Measurements from ENCODE around the gene CACFD1.

Gene CACFD1

DNA sequence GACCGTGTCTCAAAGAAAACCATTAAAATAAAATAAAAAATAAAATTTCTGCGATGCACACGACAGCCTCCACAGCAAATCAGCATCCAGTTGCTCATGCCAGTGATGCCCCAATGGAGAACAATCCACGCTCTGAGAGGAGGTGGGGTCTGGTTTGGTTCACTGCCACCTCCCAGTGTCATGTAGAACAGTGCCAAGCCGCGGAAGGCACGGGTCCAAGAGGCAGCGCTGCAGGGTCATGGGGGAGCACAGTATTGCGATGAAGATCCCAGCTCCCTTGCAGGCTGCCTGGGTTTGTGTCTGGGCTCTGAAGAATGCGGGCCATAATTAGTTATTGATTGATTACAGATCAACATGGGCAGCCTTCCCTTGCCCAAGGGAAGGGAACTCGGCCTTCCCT lies 6.1 kb upstream of the CACFD1 start:
- no peaks in the 10 kb centered on the region for H3K79me1 ChIP-seq (ENCODE audit: low read length)
- no peak overlapping the region for H2AFZ ChIP-seq (ENCODE audit: insufficient read depth, low read length, poor library complexity)
- H3K23ac ChIP-seq (ENCODE audit: low read length) = no peak overlapping the region
- H3K79me2 ChIP-seq (ENCODE audit: control insufficient read depth, insufficient read depth, low read length, poor library complexity) = no peaks in the 10 kb centered on the region
- no peaks in the 10 kb centered on the region for H3K9me3 ChIP-seq (ENCODE audit: insufficient read depth, low read depth, low read length)
- no peak for DNase-seq
- H3K14ac ChIP-seq (ENCODE audit: low read length) = no peak overlapping the region
- H2BK5ac ChIP-seq (ENCODE audit: low read depth, low read length, poor library complexity) = no peak overlapping the region
- H3K4ac ChIP-seq (ENCODE audit: low read depth, low read length) = no peak overlapping the region
- no peak overlapping the region for H2AK5ac ChIP-seq (ENCODE audit: low read length)
- H3K36me3 ChIP-seq (ENCODE audit: control insufficient read depth in 1 of 2, insufficient read depth in 2 of 2, low read length in 2 of 2) = no peaks in the 10 kb centered on the region
- no peak overlapping the region for H3K27ac ChIP-seq (ENCODE audit: low read depth, low read length)
- no peak overlapping the region for H3K4me3 ChIP-seq (ENCODE audit: low read depth, low read length)
- no peaks in the 10 kb centered on the region for H3K27me3 ChIP-seq (ENCODE audit: insufficient read depth, low read length)
- H3K4me1 ChIP-seq (ENCODE audit: control insufficient read depth in 1 of 2, insufficient read depth in 2 of 2, low read length in 2 of 2) = no peaks in the 10 kb centered on the region
- no peak overlapping the region for H4K91ac ChIP-seq (ENCODE audit: low read depth, low read length)
- no peak overlapping the region for H3K9ac ChIP-seq (ENCODE audit: low read length)
- H2BK120ac ChIP-seq (ENCODE audit: insufficient read depth, low read length, poor library complexity) = no peak overlapping the region
- H4K12ac ChIP-seq (ENCODE audit: low read depth, low read length) = no peak overlapping the region
- no peak overlapping the region for H3K4me2 ChIP-seq (ENCODE audit: low read length)
- H4K8ac ChIP-seq (ENCODE audit: low read depth, low read length) = no peak overlapping the region
- no peak overlapping the region for H3K18ac ChIP-seq (ENCODE audit: low read length)
- WGBS (ENCODE audit: extremely low coverage, insufficient coverage, insufficient read length) = no CpG with 5 or more reads among the region's 11 CpGs
- H2BK12ac ChIP-seq (ENCODE audit: low read length) = no peak overlapping the region

DNA sequence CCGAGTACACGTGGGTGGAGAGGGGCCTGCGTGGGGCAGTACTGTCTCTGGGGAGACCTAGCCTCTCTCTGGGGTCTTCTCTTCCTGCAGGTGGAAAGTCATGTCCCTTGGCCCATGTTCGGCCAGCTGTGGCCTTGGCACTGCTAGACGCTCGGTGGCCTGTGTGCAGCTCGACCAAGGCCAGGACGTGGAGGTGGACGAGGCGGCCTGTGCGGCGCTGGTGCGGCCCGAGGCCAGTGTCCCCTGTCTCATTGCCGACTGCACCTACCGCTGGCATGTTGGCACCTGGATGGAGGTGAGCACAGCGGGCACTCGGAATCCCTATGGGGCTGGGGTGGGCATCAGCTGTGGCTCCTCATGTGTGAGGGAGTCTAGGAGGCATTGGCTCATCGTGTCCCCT lies 5.5 kb upstream of the CACFD1 start:
- no peak overlapping the region for H3K14ac ChIP-seq (ENCODE audit: low read length)
- no CpG with 5 or more reads among the region's 19 CpGs for WGBS (ENCODE audit: extremely low coverage, insufficient coverage, insufficient read length)
- peaks cover 0 to 2% of the 10 kb centered on the region in 2 experiments for H3K4me1 ChIP-seq (ENCODE audit: control insufficient read depth in 1 of 2, insufficient read depth in 2 of 2, low read length in 2 of 2)
- H4K12ac ChIP-seq (ENCODE audit: low read depth, low read length) = no peak overlapping the region
- H3K79me1 ChIP-seq (ENCODE audit: low read length) = no peaks in the 10 kb centered on the region
- no peak overlapping the region for H2BK120ac ChIP-seq (ENCODE audit: insufficient read depth, low read length, poor library complexity)
- H3K23ac ChIP-seq (ENCODE audit: low read length) = no peak overlapping the region
- H2BK12ac ChIP-seq (ENCODE audit: low read length) = no peak overlapping the region
- H2AK5ac ChIP-seq (ENCODE audit: low read length) = no peak overlapping the region
- no peak overlapping the region for H2BK5ac ChIP-seq (ENCODE audit: low read depth, low read length, poor library complexity)
- no peak overlapping the region for H4K91ac ChIP-seq (ENCODE audit: low read depth, low read length)
- H3K4me2 ChIP-seq (ENCODE audit: low read length) = no peak overlapping the region
- no peak overlapping the region for H2AFZ ChIP-seq (ENCODE audit: insufficient read depth, low read length, poor library complexity)
- H3K79me2 ChIP-seq (ENCODE audit: control insufficient read depth, insufficient read depth, low read length, poor library complexity) = no peaks in the 10 kb centered on the region
- no peaks in the 10 kb centered on the region for H3K9me3 ChIP-seq (ENCODE audit: insufficient read depth, low read depth, low read length)
- H3K9ac ChIP-seq (ENCODE audit: low read length) = no peak overlapping the region
- no peak overlapping the region for H3K18ac ChIP-seq (ENCODE audit: low read length)
- H3K4me3 ChIP-seq (ENCODE audit: low read depth, low read length) = no peak overlapping the region
- H3K36me3 ChIP-seq (ENCODE audit: control insufficient read depth in 1 of 2, insufficient read depth in 2 of 2, low read length in 2 of 2) = no peaks in the 10 kb centered on the region
- no peak overlapping the region for H3K4ac ChIP-seq (ENCODE audit: low read depth, low read length)
- no peak for DNase-seq
- H3K27ac ChIP-seq (ENCODE audit: low read depth, low read length) = no peak overlapping the region
- no peaks in the 10 kb centered on the region for H3K27me3 ChIP-seq (ENCODE audit: insufficient read depth, low read length)
- H4K8ac ChIP-seq (ENCODE audit: low read depth, low read length) = no peak overlapping the region

DNA sequence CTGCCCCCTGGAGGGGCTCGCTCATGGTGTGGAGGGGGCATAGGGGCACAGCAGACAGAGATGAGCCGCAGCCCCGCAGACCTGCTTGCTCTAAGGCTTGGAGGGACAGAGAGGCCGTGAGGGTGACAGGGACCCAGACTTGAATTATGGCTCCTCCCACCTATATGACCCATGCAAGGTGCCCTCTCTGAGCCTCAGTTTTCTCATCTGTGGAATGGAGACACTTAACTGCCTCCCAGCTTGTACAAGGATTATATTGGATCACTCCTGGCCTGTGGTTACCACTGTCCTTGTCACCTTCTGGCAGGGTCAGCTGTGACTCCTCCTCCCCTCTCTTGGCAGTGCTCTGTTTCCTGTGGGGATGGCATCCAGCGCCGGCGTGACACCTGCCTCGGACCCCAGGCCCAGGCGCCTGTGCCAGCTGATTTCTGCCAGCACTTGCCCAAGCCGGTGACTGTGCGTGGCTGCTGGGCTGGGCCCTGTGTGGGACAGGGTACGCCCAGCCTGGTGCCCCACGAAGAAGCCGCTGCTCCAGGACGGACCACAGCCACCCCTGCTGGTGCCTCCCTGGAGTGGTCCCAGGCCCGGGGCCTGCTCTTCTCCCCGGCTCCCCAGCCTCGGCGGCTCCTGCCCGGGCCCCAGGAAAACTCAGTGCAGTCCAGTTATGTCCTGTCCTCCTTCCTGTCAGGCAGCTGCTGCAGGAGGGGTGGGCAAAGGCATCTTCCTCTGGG lies 4.7 kb upstream of the CACFD1 start:
- H3K36me3 ChIP-seq (ENCODE audit: control insufficient read depth in 1 of 2, insufficient read depth in 2 of 2, low read length in 2 of 2) = no peaks in the 10 kb centered on the region
- no peak overlapping the region for H3K4ac ChIP-seq (ENCODE audit: low read depth, low read length)
- no peak overlapping the region for H4K12ac ChIP-seq (ENCODE audit: low read depth, low read length)
- no peaks in the 10 kb centered on the region for H3K9me3 ChIP-seq (ENCODE audit: insufficient read depth, low read depth, low read length)
- H3K27ac ChIP-seq (ENCODE audit: low read depth, low read length) = no peak overlapping the region
- H2AFZ ChIP-seq (ENCODE audit: insufficient read depth, low read length, poor library complexity) = no peak overlapping the region
- H2AK5ac ChIP-seq (ENCODE audit: low read length) = no peak overlapping the region
- H3K79me1 ChIP-seq (ENCODE audit: low read length) = peaks cover 3% of the 10 kb centered on the region
- no peak overlapping the region for H3K18ac ChIP-seq (ENCODE audit: low read length)
- WGBS (ENCODE audit: extremely low coverage, insufficient coverage, insufficient read length) = no CpG with 5 or more reads among the region's 20 CpGs
- H3K23ac ChIP-seq (ENCODE audit: low read length) = no peak overlapping the region
- H4K91ac ChIP-seq (ENCODE audit: low read depth, low read length) = no peak overlapping the region
- DNase-seq = no peak
- H3K79me2 ChIP-seq (ENCODE audit: control insufficient read depth, insufficient read depth, low read length, poor library complexity) = peaks cover 2% of the 10 kb centered on the region
- H3K4me2 ChIP-seq (ENCODE audit: low read length) = no peak overlapping the region
- H2BK5ac ChIP-seq (ENCODE audit: low read depth, low read length, poor library complexity) = no peak overlapping the region
- no peak overlapping the region for H3K14ac ChIP-seq (ENCODE audit: low read length)
- peaks cover 0 to 2% of the 10 kb centered on the region in 2 experiments for H3K4me1 ChIP-seq (ENCODE audit: control insufficient read depth in 1 of 2, insufficient read depth in 2 of 2, low read length in 2 of 2)
- no peak overlapping the region for H4K8ac ChIP-seq (ENCODE audit: low read depth, low read length)
- no peak overlapping the region for H3K4me3 ChIP-seq (ENCODE audit: low read depth, low read length)
- no peak overlapping the region for H2BK12ac ChIP-seq (ENCODE audit: low read length)
- H3K9ac ChIP-seq (ENCODE audit: low read length) = no peak overlapping the region
- no peak overlapping the region for H2BK120ac ChIP-seq (ENCODE audit: insufficient read depth, low read length, poor library complexity)
- H3K27me3 ChIP-seq (ENCODE audit: insufficient read depth, low read length) = no peaks in the 10 kb centered on the region

DNA sequence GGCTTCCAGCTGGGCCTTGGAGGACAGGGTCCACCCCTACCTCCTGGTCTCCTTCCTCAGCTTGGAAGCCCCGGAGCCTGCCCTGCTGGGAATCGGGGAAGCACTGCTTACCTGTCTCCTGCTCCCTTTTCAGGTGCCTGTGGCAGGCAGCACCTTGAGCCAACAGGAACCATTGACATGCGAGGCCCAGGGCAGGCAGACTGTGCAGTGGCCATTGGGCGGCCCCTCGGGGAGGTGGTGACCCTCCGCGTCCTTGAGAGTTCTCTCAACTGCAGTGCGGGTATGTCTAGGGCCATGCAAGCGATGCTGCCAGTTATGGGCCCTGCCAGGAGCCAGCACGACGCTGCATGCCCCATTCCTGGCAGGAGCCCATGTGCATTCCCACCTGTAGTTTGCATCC lies 3.8 kb upstream of the CACFD1 start:
- no peaks in the 10 kb centered on the region for H3K27me3 ChIP-seq (ENCODE audit: insufficient read depth, low read length)
- no peak overlapping the region for H3K4me3 ChIP-seq (ENCODE audit: low read depth, low read length)
- H2BK120ac ChIP-seq (ENCODE audit: insufficient read depth, low read length, poor library complexity) = no peak overlapping the region
- H3K23ac ChIP-seq (ENCODE audit: low read length) = no peak overlapping the region
- H3K4me1 ChIP-seq (ENCODE audit: control insufficient read depth in 1 of 2, insufficient read depth in 2 of 2, low read length in 2 of 2) = peaks cover 0 to 8% of the 10 kb centered on the region in 2 experiments
- no peaks in the 10 kb centered on the region for H3K36me3 ChIP-seq (ENCODE audit: control insufficient read depth in 1 of 2, insufficient read depth in 2 of 2, low read length in 2 of 2)
- no peak overlapping the region for H2AK5ac ChIP-seq (ENCODE audit: low read length)
- peaks cover 2% of the 10 kb centered on the region for H3K79me2 ChIP-seq (ENCODE audit: control insufficient read depth, insufficient read depth, low read length, poor library complexity)
- no peak overlapping the region for H4K91ac ChIP-seq (ENCODE audit: low read depth, low read length)
- no peak overlapping the region for H3K4ac ChIP-seq (ENCODE audit: low read depth, low read length)
- no peak for DNase-seq
- H4K8ac ChIP-seq (ENCODE audit: low read depth, low read length) = no peak overlapping the region
- no peaks in the 10 kb centered on the region for H3K9me3 ChIP-seq (ENCODE audit: insufficient read depth, low read depth, low read length)
- H3K4me2 ChIP-seq (ENCODE audit: low read length) = no peak overlapping the region
- H3K79me1 ChIP-seq (ENCODE audit: low read length) = peaks cover 5% of the 10 kb centered on the region
- no peak overlapping the region for H3K27ac ChIP-seq (ENCODE audit: low read depth, low read length)
- H2AFZ ChIP-seq (ENCODE audit: insufficient read depth, low read length, poor library complexity) = no peak overlapping the region
- no peak overlapping the region for H2BK5ac ChIP-seq (ENCODE audit: low read depth, low read length, poor library complexity)
- no peak overlapping the region for H3K9ac ChIP-seq (ENCODE audit: low read length)
- H3K18ac ChIP-seq (ENCODE audit: low read length) = no peak overlapping the region
- H3K14ac ChIP-seq (ENCODE audit: low read length) = no peak overlapping the region
- WGBS (ENCODE audit: extremely low coverage, insufficient coverage, insufficient read length) = no CpG with 5 or more reads among the region's 11 CpGs
- no peak overlapping the region for H4K12ac ChIP-seq (ENCODE audit: low read depth, low read length)
- H2BK12ac ChIP-seq (ENCODE audit: low read length) = no peak overlapping the region
